HG02642 (cell line): ENCODE data around the gene CHST8.
"Not testable (repeated sequence)": the region's sequence is repeated elsewhere in the genome, so short reads cannot be mapped to it uniquely, and the experiment has no call there.

Experiments used
- ATAC-seq: cut with Tn5 transposase; IDR thresholded peaks from one replicate; pipeline ENCODE4 v1.9.1; 2021; ENCODE audit warnings: mild to moderate bottlenecking; ENCODE audit not compliant: unreplicated experiment, poor library complexity

CHST8 gene, protein sequence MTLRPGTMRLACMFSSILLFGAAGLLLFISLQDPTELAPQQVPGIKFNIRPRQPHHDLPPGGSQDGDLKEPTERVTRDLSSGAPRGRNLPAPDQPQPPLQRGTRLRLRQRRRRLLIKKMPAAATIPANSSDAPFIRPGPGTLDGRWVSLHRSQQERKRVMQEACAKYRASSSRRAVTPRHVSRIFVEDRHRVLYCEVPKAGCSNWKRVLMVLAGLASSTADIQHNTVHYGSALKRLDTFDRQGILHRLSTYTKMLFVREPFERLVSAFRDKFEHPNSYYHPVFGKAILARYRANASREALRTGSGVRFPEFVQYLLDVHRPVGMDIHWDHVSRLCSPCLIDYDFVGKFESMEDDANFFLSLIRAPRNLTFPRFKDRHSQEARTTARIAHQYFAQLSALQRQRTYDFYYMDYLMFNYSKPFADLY

DNA sequence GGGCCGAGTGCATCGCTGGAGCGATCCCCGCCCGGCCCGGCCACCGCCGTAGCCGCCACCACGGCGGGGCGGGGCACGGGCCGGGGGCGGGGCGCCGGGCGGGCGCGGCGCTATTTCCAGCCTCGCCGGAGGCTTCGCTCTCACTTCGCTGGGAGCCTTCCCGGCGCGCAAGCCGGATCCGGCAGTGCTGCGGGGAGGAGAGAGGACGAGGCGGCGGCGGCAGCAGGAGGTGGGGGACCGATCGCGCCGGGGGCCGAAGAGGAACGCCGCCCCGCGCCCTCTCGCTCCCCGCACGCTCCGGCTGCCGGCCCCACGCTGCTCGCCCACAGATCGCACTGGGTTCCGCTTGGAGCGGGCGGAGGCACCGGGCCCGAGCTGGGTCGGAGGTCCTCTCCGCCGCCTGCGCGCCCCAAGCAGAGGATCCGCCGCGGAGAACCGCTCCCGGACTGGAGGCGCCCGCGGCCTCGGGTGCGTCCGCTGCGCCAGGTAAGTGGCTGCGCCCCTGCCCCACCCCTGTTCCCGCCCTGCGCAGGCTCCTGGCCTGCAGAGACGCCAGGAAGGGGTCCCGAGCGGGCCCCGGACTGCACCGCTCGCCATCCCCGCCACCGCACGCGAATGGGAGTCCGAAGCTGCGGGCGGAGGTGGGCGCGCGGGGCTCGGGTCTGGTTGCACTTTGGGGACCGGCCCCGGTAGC lies at the start of gene CHST8:
TSS of gene CHST8 (plus strand) at position 143 of the 694 bp plus-strand sequence. CDS start 67,309 bp downstream, outside the sequence.
- no peak for ATAC-seq

DNA sequence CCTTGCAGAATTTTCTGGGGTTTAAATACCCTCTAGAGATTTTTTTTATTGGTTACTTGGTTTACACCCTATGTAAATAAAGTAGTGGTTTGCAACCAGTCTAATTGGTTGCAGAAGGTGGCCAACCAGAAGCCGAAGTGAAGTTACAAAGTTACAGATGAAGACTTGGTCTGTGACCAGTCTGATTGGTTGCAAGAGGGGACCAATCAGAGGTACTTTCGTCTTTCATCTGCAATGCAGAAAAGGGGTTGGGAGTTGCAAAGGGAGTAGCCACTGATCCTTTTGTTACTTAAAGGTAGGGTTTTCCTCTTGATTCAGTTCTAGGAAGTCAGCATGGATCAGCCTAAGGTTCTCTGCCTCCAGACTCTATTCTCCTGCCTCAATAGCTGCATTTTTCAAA lies 48.8 kb upstream of the CHST8 start:
- ATAC-seq = no peak

DNA sequence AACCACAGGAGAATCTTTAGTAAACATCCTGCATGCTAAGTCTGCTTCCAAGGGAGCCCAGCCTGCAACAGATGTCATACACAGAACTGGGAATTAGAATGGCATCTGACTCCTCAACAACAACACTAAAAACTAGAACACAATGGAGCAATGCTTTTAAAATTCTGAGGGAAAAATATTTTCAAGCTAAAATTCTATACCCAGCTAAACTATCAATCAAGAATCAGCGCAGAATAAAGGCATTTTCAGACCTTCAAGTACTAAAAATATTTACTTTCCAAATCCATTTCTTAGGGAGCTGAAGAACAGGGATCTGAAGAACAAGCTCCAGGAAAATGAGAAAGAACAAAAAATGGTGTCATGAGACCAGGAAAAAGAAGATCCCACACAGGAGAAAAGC lies 46.9 kb upstream of the CHST8 start:
- no peak for ATAC-seq

DNA sequence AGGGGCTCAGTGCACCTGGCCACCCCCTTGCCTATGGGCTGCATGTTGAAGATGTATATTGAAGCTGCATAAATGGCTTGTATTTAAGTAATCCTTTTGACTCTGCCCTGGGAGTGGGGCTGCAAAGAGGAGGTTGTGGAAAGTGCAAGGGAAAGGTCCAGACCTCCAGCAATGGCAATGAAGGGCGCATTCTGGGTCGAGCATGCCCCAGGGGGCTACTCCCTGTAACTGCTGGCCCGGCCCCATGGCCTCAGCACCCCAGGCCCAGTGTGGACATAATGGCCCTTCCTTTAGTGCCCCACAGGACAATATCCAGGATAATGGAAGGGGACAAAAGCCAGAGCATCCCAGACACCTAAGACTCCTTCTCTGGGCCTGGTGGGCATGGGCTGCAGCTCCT lies 43.1 kb upstream of the CHST8 start:
- no peak for ATAC-seq

DNA sequence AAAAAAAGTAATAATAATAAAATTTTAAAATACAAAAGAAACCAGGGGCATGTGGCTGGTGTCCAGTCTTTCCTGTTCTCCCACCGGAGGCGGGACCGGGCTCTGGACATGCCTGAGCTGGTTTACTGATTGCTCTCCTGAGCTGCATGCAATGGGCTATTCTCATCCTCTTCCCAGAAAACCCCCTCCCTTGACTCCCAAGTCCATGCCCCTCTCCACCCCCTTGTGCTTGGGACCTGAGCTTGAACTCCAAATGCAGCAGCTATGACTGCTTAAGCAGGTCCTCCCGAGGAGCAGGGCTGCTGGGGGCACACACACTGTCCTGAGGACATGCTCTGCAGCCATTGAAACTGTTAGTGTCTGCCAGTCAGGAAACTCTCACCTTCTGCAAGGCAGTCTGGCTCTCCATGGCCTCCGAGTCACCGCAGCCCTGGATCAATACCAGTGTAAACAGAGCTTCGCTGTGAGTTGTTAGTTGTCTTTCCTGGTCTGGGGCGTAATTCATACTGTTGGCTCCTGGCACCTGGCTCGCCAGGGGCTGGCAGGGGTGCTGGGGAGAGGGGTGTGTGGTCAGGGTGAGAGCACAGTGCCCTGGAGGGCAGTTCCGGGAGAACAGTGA lies 41.6 kb upstream of the CHST8 start:
- ATAC-seq = no peak

DNA sequence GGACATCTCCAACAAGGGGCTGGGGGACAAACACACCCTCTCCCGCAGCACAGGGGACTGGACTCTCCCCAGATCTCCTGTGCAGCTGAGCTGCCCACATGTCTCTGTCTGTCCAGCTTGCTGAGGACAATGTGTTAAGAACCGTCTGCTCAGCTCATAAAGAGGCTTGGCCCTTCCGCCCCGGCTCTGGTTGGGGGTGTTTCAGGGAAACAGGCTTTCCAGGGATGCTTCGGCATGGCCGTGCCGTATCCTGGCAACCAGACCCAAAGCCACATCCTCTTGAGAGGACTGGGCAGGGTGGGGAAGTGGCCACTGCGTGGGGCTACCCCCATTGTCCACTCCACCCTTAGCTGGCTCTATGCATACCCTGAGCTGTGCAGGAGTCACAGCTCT lies 41.1 kb upstream of the CHST8 start:
- no peak for ATAC-seq

DNA sequence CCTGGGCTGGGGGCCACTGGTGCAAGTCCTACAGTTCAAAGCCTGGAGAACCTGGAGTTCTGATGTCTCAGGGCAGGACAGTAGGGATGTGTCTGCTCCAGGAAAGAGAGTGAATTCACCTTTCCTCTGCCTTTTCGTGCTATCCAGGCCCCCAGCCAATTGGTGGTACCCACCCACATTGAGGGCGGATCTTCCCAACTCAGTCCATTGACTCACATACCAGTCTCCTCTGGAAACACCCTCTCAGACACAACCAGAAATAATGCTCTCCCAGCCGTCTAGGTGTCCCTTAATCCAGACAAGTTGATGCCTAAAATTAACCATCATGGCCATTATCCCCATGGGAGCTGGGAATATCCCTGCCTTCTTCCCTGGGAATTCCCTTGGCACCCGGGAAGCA lies 38.8 kb upstream of the CHST8 start:
- ATAC-seq = no peak

DNA sequence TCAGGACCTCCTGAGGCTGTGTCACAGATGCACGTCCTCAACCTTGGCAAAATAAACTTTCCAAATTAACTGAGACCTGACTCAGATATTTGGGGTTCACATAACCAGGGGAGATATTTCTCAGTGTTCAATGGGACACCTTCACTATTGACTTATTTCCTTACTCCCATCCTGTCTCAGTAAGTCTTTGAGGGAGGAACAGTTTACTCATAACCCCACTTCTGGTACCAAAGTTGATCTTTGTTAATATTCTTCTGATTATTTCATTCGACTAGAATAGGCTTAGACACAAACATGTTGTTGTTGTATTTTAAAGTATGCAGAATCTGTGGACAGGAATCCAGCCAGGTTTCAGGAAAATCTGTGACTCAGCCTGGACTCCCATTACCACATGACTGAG lies 34.6 kb upstream of the CHST8 start:
- ATAC-seq = no peak

DNA sequence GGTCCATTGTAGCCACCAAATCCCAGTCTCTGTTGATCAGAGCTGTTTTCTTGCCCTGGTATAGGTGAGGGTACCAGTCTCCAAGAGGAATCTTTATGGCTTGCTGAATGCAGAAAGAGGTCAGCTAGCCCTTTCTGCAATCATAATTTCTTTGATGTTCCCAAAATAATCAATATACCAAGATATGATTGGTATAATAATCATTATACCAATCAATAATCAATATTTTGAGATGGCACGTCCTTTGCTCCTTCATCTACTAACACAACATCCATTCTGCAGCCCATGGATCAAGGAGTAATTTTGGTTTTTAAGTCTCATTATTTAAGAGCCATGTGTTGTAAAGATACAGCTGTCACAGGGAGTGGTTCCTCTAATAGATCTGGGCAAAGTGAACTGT lies 31.5 kb upstream of the CHST8 start:
- ATAC-seq = no peak

DNA sequence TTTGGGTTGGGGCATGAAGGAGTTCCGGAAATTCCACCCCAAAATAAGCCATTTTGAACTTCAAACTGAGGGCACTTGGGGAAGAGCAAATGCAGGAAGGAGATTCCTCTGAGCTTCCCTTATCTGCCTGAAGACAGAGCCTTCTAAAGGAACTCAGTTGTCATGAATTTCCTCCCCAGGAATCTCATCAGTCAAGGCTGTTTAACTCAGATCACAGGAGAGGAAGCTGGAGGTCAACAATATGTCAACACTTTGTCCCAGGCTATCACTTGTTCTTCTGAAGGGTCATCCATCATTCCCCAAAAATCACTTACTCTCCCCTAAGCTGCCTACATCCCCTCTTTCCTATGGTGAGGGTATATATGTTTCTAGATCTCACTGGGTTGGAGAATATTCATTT lies 26.0 kb upstream of the CHST8 start:
- no peak for ATAC-seq

DNA sequence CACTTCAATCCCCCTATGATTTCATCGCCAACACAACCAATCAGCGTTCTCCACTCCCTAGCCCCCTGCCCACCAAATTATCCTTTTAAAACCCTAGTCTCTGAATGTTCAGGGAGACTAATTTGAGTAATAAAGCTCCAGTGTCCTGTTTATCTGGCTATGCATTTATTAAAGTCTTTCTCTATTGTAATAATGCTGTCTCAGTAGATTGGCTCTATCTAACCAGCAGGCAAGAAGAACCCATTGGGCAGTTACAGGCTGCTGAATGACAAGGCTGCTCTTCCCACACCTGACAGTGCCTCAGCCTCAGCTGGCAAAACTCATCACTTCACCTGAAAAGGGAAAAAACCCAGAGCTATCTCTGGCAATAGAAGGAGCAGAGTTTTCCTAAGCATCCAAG lies 20.2 kb upstream of the CHST8 start:
- no peak for ATAC-seq

DNA sequence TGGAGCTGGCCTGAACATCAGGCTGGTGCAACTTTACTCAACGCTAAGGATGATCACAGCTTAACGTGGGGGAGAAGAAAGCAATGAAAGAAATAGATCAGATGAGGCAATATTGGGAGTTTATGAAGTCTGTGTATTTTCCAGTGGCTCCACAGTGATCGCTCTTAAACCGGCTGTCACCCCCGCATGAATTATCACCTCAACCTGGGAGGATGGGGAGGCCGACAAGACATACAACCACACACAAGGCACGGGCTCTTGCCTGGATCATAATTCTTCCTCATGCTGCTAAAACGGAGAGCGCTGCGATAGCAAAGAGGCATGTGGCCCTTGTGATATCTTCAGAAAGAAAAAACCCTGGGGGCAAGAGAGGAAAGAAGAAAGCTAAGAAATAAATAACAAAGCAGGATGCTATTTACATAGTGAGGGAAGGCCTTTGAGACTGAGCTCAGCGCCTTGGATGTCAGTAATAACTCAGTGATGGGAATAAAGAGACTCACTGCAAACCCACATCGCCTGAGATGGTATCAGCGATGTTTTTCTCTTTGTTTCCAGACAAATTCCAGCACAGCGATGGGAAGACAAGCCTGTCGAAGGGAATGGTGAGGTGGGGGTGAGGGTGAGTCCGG lies 19.1 kb upstream of the CHST8 start:
- no peak for ATAC-seq

DNA sequence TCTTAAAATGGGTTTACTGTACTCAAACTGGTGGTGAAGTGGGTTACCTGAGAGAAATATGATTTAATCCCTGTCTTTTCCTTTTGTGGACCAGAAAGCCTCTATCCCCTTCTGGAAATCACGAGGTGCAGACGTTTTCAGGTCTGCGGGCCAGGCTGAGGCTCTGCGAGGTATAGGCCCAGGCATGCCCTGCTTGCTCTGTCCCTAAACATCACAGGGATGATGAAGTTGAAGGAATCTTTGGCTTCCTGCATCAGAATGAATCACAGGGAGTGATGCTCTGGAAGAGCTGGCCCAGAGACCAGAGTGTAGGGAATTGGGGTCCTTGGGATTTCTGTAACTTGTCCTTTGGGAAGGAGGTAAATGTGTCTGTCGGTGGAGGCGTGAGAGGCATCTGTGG lies 18.4 kb upstream of the CHST8 start:
- ATAC-seq = no peak

DNA sequence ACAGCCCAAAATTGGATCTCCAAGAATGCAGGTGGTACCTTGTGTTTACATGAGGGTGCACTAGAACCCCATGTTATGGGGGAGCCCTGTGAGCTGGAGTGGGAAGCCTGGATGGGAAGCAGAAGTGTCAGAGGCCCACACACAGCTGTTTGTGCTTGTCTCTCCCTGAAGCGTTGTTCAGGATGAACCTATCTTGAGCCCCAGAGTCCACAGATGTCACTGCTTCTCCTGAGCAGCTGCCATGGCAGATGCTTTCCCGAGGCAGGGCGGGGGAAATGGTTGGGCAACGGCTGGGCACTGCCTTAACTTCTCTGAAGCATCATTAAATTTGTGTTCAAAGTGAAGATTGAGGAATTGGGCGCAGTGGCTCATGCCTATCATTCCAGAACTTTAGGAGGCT lies 17.1 kb upstream of the CHST8 start:
- ATAC-seq = no peak

DNA sequence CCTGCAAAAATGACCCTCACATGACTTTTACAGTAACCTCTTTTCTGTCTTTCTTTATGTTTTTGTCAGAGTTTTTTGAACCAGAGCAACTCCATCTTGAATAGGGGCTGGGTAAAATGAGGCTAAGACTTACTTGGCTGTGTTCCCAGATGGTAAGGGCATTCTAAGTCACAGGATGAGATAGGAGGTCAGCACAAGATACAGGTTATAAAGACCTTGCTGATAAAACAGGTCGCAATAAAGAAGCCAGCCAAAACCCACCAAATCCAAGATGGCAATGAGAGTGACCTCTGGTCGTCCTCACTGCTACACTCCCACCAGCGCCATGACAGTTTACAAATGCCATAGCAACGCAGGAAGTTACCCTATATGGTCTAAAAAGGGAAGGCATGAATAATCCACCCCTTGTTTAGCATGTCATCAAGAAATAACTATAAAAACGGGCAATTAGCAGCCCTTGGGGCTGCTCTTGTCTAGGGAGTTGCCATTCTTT lies 15.9 kb upstream of the CHST8 start:
- not testable (repeated sequence) for ATAC-seq

DNA sequence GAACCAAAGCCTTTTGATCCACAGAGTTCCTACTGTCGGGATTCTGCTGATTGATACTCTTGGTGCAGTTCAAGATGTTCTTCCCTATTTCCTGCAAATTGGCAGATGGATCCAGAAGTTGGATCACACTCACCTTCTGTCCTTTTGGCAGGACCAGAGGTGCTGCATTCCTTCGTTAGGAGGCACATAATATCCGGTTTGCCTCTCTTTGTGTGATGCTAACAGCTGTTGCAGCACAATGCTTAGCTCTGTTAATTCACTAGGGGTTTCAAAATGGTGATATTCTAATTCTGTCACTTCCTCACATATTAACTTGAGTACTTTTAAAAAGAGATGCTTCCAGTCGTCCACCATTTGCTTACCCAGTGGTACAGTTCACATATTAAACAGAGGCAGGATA lies 15.2 kb upstream of the CHST8 start:
- ATAC-seq = no peak

DNA sequence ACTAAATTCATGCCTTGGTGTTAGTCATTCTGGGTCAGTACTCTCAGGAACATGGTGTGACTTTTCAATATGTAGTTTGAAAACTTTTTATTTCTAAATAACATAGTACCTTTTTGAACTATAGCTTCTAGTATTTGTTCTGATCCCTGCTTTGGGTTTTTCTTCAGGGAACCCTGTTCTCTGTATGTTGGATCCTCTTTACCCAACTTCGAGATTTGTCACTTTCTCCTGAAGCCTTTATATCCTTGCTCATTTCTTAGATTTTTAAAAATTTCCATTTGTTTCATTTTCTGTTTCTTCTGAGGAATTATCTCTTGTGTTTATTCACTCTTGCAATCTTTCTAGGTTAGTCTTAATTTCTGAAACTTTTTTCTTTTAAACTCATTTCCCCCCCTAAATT lies 12.4 kb upstream of the CHST8 start:
- no peak for ATAC-seq

DNA sequence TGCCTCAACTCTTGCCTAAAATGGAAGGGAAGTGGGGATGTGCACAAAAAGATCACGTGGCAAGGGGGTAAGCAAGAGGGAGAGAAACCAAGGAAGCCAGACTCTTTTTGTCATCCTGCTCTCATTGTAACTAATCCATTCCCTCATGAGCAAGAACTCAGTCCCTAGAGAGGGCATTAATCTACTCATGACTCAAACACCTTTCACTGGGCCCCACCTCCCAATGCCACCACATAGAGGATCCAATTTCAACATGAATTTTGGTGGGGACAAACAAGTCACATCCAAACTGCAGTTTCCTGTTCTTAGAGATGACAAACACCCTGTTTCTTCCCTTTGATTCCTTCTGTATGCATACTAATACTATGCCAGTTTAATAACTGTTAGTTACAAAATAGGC lies 11.2 kb upstream of the CHST8 start:
- ATAC-seq = no peak

DNA sequence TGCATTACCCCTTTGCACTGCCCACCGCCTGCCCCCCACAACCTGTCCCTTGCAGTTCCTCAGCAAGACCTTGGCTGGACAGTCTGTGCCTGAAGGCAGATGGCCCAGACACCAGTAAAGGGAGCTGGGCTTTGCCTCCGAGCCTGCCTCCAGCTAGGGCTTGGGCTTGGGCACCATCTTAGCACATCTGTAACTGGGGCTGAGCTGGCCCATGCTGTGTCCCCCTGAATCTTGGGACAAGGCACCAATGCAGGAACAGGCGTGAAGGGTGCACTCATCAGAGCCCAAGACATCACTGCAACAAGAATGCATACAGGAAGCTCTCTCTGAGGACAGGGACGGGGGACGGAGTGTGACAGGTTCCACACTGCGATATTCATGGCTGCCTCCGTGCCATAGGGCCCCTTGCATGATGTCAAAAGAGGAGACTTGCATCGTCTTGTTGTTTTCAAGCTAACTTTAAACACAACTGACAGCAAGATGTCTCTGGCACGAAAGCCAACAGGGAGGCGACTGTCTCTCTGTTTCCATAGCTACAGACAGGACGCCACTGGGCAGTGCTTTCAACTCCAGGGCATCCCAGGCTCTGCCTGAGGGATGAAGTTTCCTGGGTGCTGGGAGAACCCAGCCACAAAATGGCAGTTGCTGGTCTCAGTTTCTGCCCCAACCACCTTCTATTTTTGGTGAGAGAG lies 8.7 kb upstream of the CHST8 start:
- no peak for ATAC-seq

DNA sequence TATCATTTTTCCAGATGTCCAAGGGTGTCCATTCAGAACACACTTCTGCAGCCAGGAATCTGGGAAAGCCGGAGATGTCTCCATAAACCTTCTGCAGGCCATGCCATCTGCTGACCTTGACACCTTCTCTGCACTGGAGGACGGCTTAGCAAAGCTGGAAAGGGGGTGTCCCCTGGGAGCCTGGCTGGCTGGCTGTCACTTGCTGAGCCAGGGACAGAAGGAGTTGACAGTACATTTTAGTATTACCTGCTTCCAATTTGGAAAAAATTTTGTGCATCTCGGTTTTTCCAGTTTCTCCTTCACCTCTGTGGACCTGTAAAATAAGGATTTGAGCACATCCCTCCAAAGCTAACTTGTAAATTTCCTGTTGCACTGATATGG lies 8.1 kb upstream of the CHST8 start:
- no peak for ATAC-seq
